HT-29 (cell line): ENCODE results near the gene ITIH4. TPM values are rescaled to one million over a fixed set of nuclear protein-coding genes. Genes with fewer than 3 reads are reported as not detected.

Source experiments
- DNase-seq: peaks from one replicate; pipeline ENCODE4 v3.0.0-alpha.2; 2015; ENCODE audit warnings: low spot score
- small RNA-seq: library from RNA; depleted of rRNA; stranded (forward); fragments of <200 nt; gene quantifications from one replicate; pipeline ENCODE3, GENCODE V24; 2014
- total RNA-seq: library from RNA; depleted of rRNA; stranded (reverse); fragments of >200 nt; shearing (Covaris generic); gene quantifications from 2 replicates; pipeline ENCODE4 v1.2.3, GENCODE V29; 2014; rRNA removed

ITIH4 gene
- total RNA-seq, 1 experiment from 2014 or later: not detected

- DNase-seq: peak; percentile 88
Observed at GRCh38 chr3:52770496-52771333, 59.8 kb downstream of the ITIH4 start, which contains the start of gene NEK4. Gene NEK4 (minus strand): TSS chr3:52770940. CDS start chr3:52770746, 194 bp downstream.

GRCh38 chr3:52769786-52770455, 60.6 kb downstream of the ITIH4 start:
- DNase-seq: peak; percentile 26

GRCh38 chr3:52763466-52763865, 67.0 kb downstream of the ITIH4 start:
- DNase-seq: no peak

Small RNA genes lying within 50 kb of the gene (small RNA-seq; reads per million reads assigned to genes)
- not detected for gene MIR8064
- gene MUSTN1: not detected

Other genes starting within 250 kb of the ITIH4 start
- gene PBRM1, start 144.8 kb downstream of the ITIH4 start, total RNA-seq: 25.4 and 27.6 TPM in 2 replicates
- 69.6 and 69.8 TPM in 2 replicates for gene GNL3, start 144.6 kb downstream of the ITIH4 start, total RNA-seq
- 30.0 and 34.4 TPM in 2 replicates for gene GLT8D1, start 124.9 kb downstream of the ITIH4 start, total RNA-seq
- 78.3 and 85.7 TPM in 2 replicates for gene SPCS1, start 124.6 kb downstream of the ITIH4 start, total RNA-seq
- gene NEK4, start 59.7 kb downstream of the ITIH4 start, total RNA-seq: 14.6 and 15.6 TPM in 2 replicates
- gene ITIH1, start 53.1 kb downstream of the ITIH4 start, total RNA-seq: 0.08 TPM in 1 of 2 replicates, not detected in the other
- not detected in 2 replicates for gene ITIH3, start 35.9 kb downstream of the ITIH4 start, total RNA-seq
- not detected in 2 replicates for gene MUSTN1, start 4.3 kb upstream of the ITIH4 start, total RNA-seq
- gene STIMATE, start 66.9 kb upstream of the ITIH4 start, total RNA-seq: 5.1 and 8.4 TPM in 2 replicates
- 20.2 and 23.0 TPM in 2 replicates for gene SFMBT1, start 215.4 kb upstream of the ITIH4 start, total RNA-seq